ENCODE data around the gene MLIP.

GRCh38 chr6:54255886-54256285, 144.6 kb downstream of the MLIP start:
- TF ChIP-seq CTCF (IDR thresholded peaks at IDR 0.05) = no peak
- no peak for TF ChIP-seq POLR2A (IDR thresholded peaks at IDR 0.05)

Measured in body of pancreas (tissue), 4 donors.